IMR-90 (cell line): Measurements from ENCODE around the gene SYTL2. TPM values are rescaled to one million over a fixed set of nuclear protein-coding genes. Genes with fewer than 3 reads are reported as not detected.

ENCODE experiments used
- ATAC-seq: fragments of 200-7000 bp; cut with Tn5 transposase; 2 replicates; pipeline ENCODE4 v1.9.1; 2020; ENCODE audit warnings: low read depth, mild to moderate bottlenecking, moderate library complexity
- BruUV-seq: library from RNA; stranded (reverse); fragments of 400-500 nt; replicated peaks from 2 replicates; lab custom pipeline; 2021; lab: Mats Ljungman, UMichigan
- CTCF ChIA-PET: fragments of 300-600 bp; formaldehyde crosslinking; extraction: SDS; loops from one replicate; lab custom pipeline; 2021; ENCODE audit warnings: antibody characterized with exemption; lab: Yijun Ruan, JAX
- POLR2A ChIA-PET: fragments of 300-600 bp; sonication (Branson Sonifier 250); formaldehyde crosslinking; loops from one replicate; lab custom pipeline; 2022; ENCODE audit warnings: antibody characterized with exemption; ENCODE audit not compliant: unreplicated experiment; lab: Charles Lee
- DNase-seq: peaks from one replicate; pipeline ENCODE4 v3.0.0; 2013
- H2AFZ ChIP-seq: replicated peaks from 2 replicates; pipeline ENCODE3; 2013; ENCODE audit warnings: low read length, mild to moderate bottlenecking; ENCODE audit not compliant: poor library complexity
- H2AK5ac ChIP-seq: 2 replicates; pipeline ENCODE4 v1.6.1; 2013; ENCODE audit warnings: low read depth, low read length, inconsistent platforms
- H2AK9ac ChIP-seq: replicated peaks from 2 replicates; pipeline ENCODE3; 2013; ENCODE audit warnings: mild to moderate bottlenecking, low read depth, low read length, moderate library complexity; ENCODE audit not compliant: poor library complexity
- H2BK120ac ChIP-seq: 2 replicates; pipeline ENCODE4 v1.6.1; 2013; ENCODE audit warnings: low read depth, low read length, inconsistent platforms
- H2BK15ac ChIP-seq: 3 replicates; pipeline ENCODE4 v1.6.1; 2013; ENCODE audit warnings: low read depth, low read length, inconsistent platforms
- H2BK20ac ChIP-seq: 2 replicates; pipeline ENCODE4 v1.6.1; 2013; ENCODE audit warnings: low read depth, mild to moderate bottlenecking, inconsistent platforms, low read length, moderate library complexity
- H2BK5ac ChIP-seq: 2 replicates; pipeline ENCODE4 v1.6.1; 2013; ENCODE audit warnings: mild to moderate bottlenecking, low read depth, low read length, inconsistent platforms; ENCODE audit not compliant: poor library complexity, severe bottlenecking
- H3K14ac ChIP-seq: replicated peaks from 2 replicates; pipeline ENCODE4 v1.6.1; 2013; ENCODE audit warnings: low read depth, low read length, inconsistent platforms
- H3K18ac ChIP-seq: 2 replicates; pipeline ENCODE4 v1.6.1; 2013; ENCODE audit warnings: low read depth, low read length, control low read depth
- H3K23ac ChIP-seq: 2 replicates; pipeline ENCODE4 v1.6.1; 2013; ENCODE audit warnings: low read depth, low read length, inconsistent platforms
- H3K27ac ChIP-seq: 2 replicates; pipeline ENCODE4 v1.5.1; 2013; ENCODE audit warnings: mild to moderate bottlenecking, control low read depth, low read length; ENCODE audit not compliant: insufficient read depth
- H3K27me3 ChIP-seq: 2 replicates; pipeline ENCODE4 v1.6.1; 2013; ENCODE audit warnings: low read length; ENCODE audit not compliant: control insufficient read depth, insufficient read depth
- H3K36me3 ChIP-seq: 2 replicates; pipeline ENCODE4 v1.6.1; 2013; ENCODE audit warnings: low read length, mixed read lengths; ENCODE audit not compliant: control insufficient read depth, insufficient read depth
- H3K4ac ChIP-seq: 2 replicates; pipeline ENCODE4 v1.6.1; 2013; ENCODE audit warnings: low read depth, low read length, inconsistent platforms
- H3K4me1 ChIP-seq: 2 replicates; pipeline ENCODE4 v1.6.1; 2013; ENCODE audit warnings: low read length, mixed read lengths; ENCODE audit not compliant: control insufficient read depth, insufficient read depth
- H3K4me2 ChIP-seq: 2 replicates; pipeline ENCODE4 v1.6.1; 2013; ENCODE audit warnings: low read depth, mild to moderate bottlenecking, control low read depth, low read length, moderate library complexity
- H3K4me3 ChIP-seq: 2 replicates; pipeline ENCODE4 v1.5.1; 2013; ENCODE audit warnings: low read depth, mild to moderate bottlenecking, control low read depth, low read length, moderate library complexity; ENCODE audit not compliant: insufficient read depth
- H3K56ac ChIP-seq: 2 replicates; pipeline ENCODE4 v1.6.1; 2013; ENCODE audit warnings: low read length, inconsistent platforms; ENCODE audit not compliant: insufficient read depth; ENCODE audit errors: extremely low read depth
- H3K79me1 ChIP-seq, 2 experiments: 2 replicates each; pipeline ENCODE4 v1.6.1; 2013; ENCODE audit warnings: low read length in 2 of 2, inconsistent platforms in 1 of 2, low read depth in 1 of 2
- H3K9ac ChIP-seq: 2 replicates; pipeline ENCODE4 v1.6.1; 2013; ENCODE audit warnings: low read depth, low read length, control low read depth
- H3K9me1 ChIP-seq: 2 replicates; pipeline ENCODE4 v1.6.1; 2013; ENCODE audit warnings: low read length, inconsistent platforms; ENCODE audit not compliant: insufficient read depth
- H3K9me3 ChIP-seq: 2 replicates; pipeline ENCODE4 v1.6.1; 2013; ENCODE audit warnings: low read length; ENCODE audit not compliant: control insufficient read depth, insufficient read depth
- H4K20me1 ChIP-seq: 2 replicates; pipeline ENCODE4 v1.6.1; 2013; ENCODE audit warnings: low read length, inconsistent platforms; ENCODE audit not compliant: insufficient read depth
- H4K5ac ChIP-seq: 2 replicates; pipeline ENCODE4 v1.6.1; 2013; ENCODE audit warnings: mild to moderate bottlenecking, low read depth, low read length, control low read depth
- H4K8ac ChIP-seq, 2 experiments: 2 replicates each; pipeline ENCODE4 v1.6.1; 2013; ENCODE audit warnings: low read depth in 2 of 2, low read length in 2 of 2, control low read depth in 1 of 2, inconsistent platforms in 1 of 2
- H4K91ac ChIP-seq: 2 replicates; pipeline ENCODE4 v1.6.1; 2013; ENCODE audit warnings: low read depth, low read length, inconsistent platforms; ENCODE audit not compliant: insufficient read depth
- CHD1 ChIP-seq: IDR thresholded peaks from 2 replicates; pipeline ENCODE4 v1.6.1; 2012; ENCODE audit warnings: low read depth, low read length, improper control_type of control experiment
- FOS ChIP-seq: fragments of 150-350 bp; IDR thresholded peaks from 2 replicates; pipeline ENCODE4 v1.6.1; 2016; ENCODE audit warnings: low read depth, low read length
- MAZ ChIP-seq: IDR thresholded peaks from 2 replicates; pipeline ENCODE4 v1.6.1; 2012; ENCODE audit warnings: low read depth, mild to moderate bottlenecking, low read length, improper control_type of control experiment, moderate library complexity, borderline replicate concordance
- RCOR1 ChIP-seq: IDR thresholded peaks from 2 replicates; pipeline ENCODE4 v1.6.1; 2012; ENCODE audit warnings: mild to moderate bottlenecking, low read length, improper control_type of control experiment; ENCODE audit not compliant: insufficient replicate concordance
- RFX5 ChIP-seq: IDR thresholded peaks from 2 replicates; pipeline ENCODE4 v1.8.0; 2012; ENCODE audit warnings: low read depth, mild to moderate bottlenecking, low read length, moderate library complexity
- SMC3 ChIP-seq: fragments of 150-350 bp; IDR thresholded peaks from 2 replicates; pipeline ENCODE4 v1.6.1; 2016; ENCODE audit warnings: low read depth, mild to moderate bottlenecking, antibody characterized with exemption, low read length, moderate library complexity
- WGBS, 2 experiments: methylation state at CpG; one replicate each; pipeline versions ENCODE4 v1.1.5 to v1.1.7; 2013; ENCODE audit warnings: missing lambda C conversion rate in 2 of 2; ENCODE audit not compliant: insufficient read length in 1 of 2; ENCODE audit errors: extremely low coverage in 2 of 2; 5-methylcytosine and 5-hydroxymethylcytosine counted together
- dilution Hi-C: fragments of 300-500 bp; cut with HindIII; formaldehyde crosslinking; loops from one replicate; pipeline ENCODE4 v1.14.3; 2018; ENCODE audit warnings: low sequenced_read_pairs; ENCODE audit not compliant: unreplicated experiment
- in situ Hi-C: fragments of 300-500 bp; cut with MboI; formaldehyde crosslinking; loops from 3 replicates; pipeline ENCODE4 v1.14.3; 2019; ENCODE audit warnings: low sequenced_read_pairs, inconsistent platforms, mixed read lengths
- intact Hi-C: fragments of 100-400 bp; cut with micrococcal nuclease; formaldehyde crosslinking; loops from 2 replicates; pipeline ENCODE4 v1.10.0; 2022
- polyA plus RNA-seq, 3 experiments: library from polyadenylated mRNA; depleted of rRNA; stranded (reverse); fragments of >200 nt; gene quantifications; 2 replicates each; pipeline ENCODE4 v1.2.3, GENCODE V29; 2012; ENCODE audit warnings: low replicate concordance in 1 of 3
- total RNA-seq: library from RNA; depleted of rRNA; stranded (reverse); fragments of >200 nt; gene quantifications from 2 replicates; pipeline ENCODE4 v1.2.3, GENCODE V29; 2012
- TF ChIP-seq, protein P1 (sequence below): fragments of 150-350 bp; IDR thresholded peaks from 2 replicates; pipeline ENCODE4 v1.6.1; 2017; ENCODE audit warnings: mild to moderate bottlenecking, antibody characterized with exemption, low read length, low read depth

The SYTL2 gene
- total and polyA plus RNA-seq, 2 of the 4 experiments (the other 2 are of a cell fraction) = 45.2 to 70.0 TPM

GRCh38 chr11:85746670-85747069, 64.3 kb downstream of the SYTL2 start:
- no peak overlapping the region for H3K4ac ChIP-seq
- H4K8ac ChIP-seq = no peak overlapping the region
- H3K27ac ChIP-seq = no peak overlapping the region
- no peak overlapping the region for H3K23ac ChIP-seq
- in situ Hi-C loops = no loop called here
- H2BK20ac ChIP-seq = no peak overlapping the region
- H2BK120ac ChIP-seq = no peak overlapping the region
- H2BK15ac ChIP-seq = no peak overlapping the region
- H3K4me2 ChIP-seq = no peak overlapping the region
- peaks cover 12% of the 10 kb centered on the region; the same call in 1 of the 2 replicates for H3K9me1 ChIP-seq
- H3K9ac ChIP-seq = no peak overlapping the region
- H3K4me3 ChIP-seq = no peak overlapping the region
- H4K5ac ChIP-seq = no peak overlapping the region
- no peaks in the 10 kb centered on the region for H3K27me3 ChIP-seq
- no peak overlapping the region for H2AFZ ChIP-seq
- no peaks in the 10 kb centered on the region for H4K20me1 ChIP-seq
- H3K14ac ChIP-seq = no peak overlapping the region
- BruUV-seq = no TSS peak
- no peaks in the 10 kb centered on the region for H3K9me3 ChIP-seq
- H4K91ac ChIP-seq = no peak overlapping the region
- H3K4me1 ChIP-seq = peaks cover 20% of the 10 kb centered on the region
- no peaks in the 10 kb centered on the region; a peak in 1 of 4 replicates for H3K79me1 ChIP-seq
- intact Hi-C loops = no loop called here
- peaks cover 8% of the 10 kb centered on the region for H3K36me3 ChIP-seq
- ChIA-PET POLR2A (no interaction called here), CTCF (no interaction called here)
- WGBS, 2 experiments = 100% methylated on average over 1 of the region's 2 CpGs; no CpG with 5 or more reads in 1 of the 2 experiments
- H2BK5ac ChIP-seq = no peak overlapping the region
- no peak overlapping the region for H2AK9ac ChIP-seq
- ATAC-seq (no peak), DNase-seq (no peak)
- dilution Hi-C loops = no loop called here
- H3K56ac ChIP-seq = no peak overlapping the region
- H2AK5ac ChIP-seq = no peak overlapping the region
- TF ChIP-seq RCOR1 = no peak
- no peak for TF ChIP-seq CHD1
- TF ChIP-seq RFX5 = no peak
- TF ChIP-seq, protein P1, sequence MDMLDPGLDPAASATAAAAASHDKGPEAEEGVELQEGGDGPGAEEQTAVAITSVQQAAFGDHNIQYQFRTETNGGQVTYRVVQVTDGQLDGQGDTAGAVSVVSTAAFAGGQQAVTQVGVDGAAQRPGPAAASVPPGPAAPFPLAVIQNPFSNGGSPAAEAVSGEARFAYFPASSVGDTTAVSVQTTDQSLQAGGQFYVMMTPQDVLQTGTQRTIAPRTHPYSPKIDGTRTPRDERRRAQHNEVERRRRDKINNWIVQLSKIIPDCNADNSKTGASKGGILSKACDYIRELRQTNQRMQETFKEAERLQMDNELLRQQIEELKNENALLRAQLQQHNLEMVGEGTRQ = no peak
- no peak for TF ChIP-seq MAZ
- TF ChIP-seq FOS = no peak
- TF ChIP-seq SMC3 = no peak
- H3K18ac ChIP-seq = no peak overlapping the region
